GM21723 (cell line): ENCODE results near the gene NCF2.

Experiments
- ATAC-seq: cut with Tn5 transposase; IDR thresholded peaks from one replicate; pipeline ENCODE4 v1.9.1; 2021; ENCODE audit warnings: mild to moderate bottlenecking, moderate library complexity; ENCODE audit not compliant: unreplicated experiment

Gene NCF2

GRCh38 chr1:183553331-183553730 lies 36.9 kb downstream of the NCF2 start:
- no peak for ATAC-seq

GRCh38 chr1:183552891-183553290 lies 37.4 kb downstream of the NCF2 start:
- no peak for ATAC-seq

- ATAC-seq: no peak
Observed at GRCh38 chr1:183552441-183552840, 37.8 kb downstream of the NCF2 start.

GRCh38 chr1:183551924-183552323 lies 38.3 kb downstream of the NCF2 start:
- no peak for ATAC-seq

GRCh38 chr1:183550915-183551314 lies 39.3 kb downstream of the NCF2 start:
- no peak for ATAC-seq

- ATAC-seq: no peak
Observed at GRCh38 chr1:183548116-183548515, 42.1 kb downstream of the NCF2 start.

GRCh38 chr1:183546427-183546826 lies 43.8 kb downstream of the NCF2 start:
- no peak for ATAC-seq

GRCh38 chr1:183544598-183545297 lies 45.5 kb downstream of the NCF2 start:
- ATAC-seq: no peak

- no peak for ATAC-seq
Observed at GRCh38 chr1:183543619-183544204, 46.5 kb downstream of the NCF2 start.

- ATAC-seq: no peak
Observed at GRCh38 chr1:183537405-183537804, 52.9 kb downstream of the NCF2 start.

- ATAC-seq: no peak
Observed at GRCh38 chr1:183533617-183534174, 56.6 kb downstream of the NCF2 start.

- no peak for ATAC-seq
Observed at GRCh38 chr1:183528577-183528976, 61.7 kb downstream of the NCF2 start.

GRCh38 chr1:183522104-183522503 lies 68.2 kb downstream of the NCF2 start:
- ATAC-seq: no peak

- ATAC-seq: no peak
Observed at GRCh38 chr1:183520379-183520778, 69.9 kb downstream of the NCF2 start.

GRCh38 chr1:183517401-183517800 lies 72.9 kb downstream of the NCF2 start:
- ATAC-seq: no peak

GRCh38 chr1:183516725-183517124 lies 73.5 kb downstream of the NCF2 start:
- ATAC-seq: no peak

GRCh38 chr1:183515002-183515689 lies 75.1 kb downstream of the NCF2 start:
- no peak for ATAC-seq

GRCh38 chr1:183514235-183514634 lies 76.0 kb downstream of the NCF2 start:
- no peak for ATAC-seq

GRCh38 chr1:183512450-183512849 lies 77.8 kb downstream of the NCF2 start:
- no peak for ATAC-seq

- ATAC-seq: no peak
Observed at GRCh38 chr1:183508694-183509093, 81.6 kb downstream of the NCF2 start.

GRCh38 chr1:183506561-183506960 lies 83.7 kb downstream of the NCF2 start:
- no peak for ATAC-seq
